GM18907 (cell line): ENCODE measurements around the gene EIF4E1B.

Experiments
- ATAC-seq: cut with Tn5 transposase; IDR thresholded peaks from one replicate; pipeline ENCODE4 v1.9.1; 2021; ENCODE audit warnings: mild to moderate bottlenecking, moderate library complexity; ENCODE audit not compliant: unreplicated experiment

Gene EIF4E1B

GRCh38 chr5:176625966-176626875, 4.3 kb upstream of the EIF4E1B start:
- ATAC-seq, result no peak

DNA sequence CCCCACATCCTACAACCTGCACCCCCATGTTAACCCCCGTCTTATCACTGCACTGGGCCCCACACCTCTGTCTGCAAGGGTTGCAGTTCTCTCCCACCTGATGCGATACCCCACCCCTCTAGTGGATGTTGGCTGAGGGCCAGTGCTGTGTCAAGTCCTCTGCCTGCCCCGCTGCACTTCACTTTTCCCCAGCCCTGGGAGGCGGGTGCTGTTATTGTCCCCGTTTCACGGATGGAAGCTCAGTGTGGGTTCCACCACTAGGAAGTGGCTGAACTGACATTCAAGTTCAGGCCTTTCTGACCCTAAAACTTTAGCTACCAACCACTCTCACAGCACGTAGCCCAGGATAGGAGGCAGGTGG, 3.6 kb upstream of the EIF4E1B start:
- no peak for ATAC-seq

- no peak for ATAC-seq
Observed at GRCh38 chr5:176627582-176627981, 2.9 kb upstream of the EIF4E1B start.

DNA sequence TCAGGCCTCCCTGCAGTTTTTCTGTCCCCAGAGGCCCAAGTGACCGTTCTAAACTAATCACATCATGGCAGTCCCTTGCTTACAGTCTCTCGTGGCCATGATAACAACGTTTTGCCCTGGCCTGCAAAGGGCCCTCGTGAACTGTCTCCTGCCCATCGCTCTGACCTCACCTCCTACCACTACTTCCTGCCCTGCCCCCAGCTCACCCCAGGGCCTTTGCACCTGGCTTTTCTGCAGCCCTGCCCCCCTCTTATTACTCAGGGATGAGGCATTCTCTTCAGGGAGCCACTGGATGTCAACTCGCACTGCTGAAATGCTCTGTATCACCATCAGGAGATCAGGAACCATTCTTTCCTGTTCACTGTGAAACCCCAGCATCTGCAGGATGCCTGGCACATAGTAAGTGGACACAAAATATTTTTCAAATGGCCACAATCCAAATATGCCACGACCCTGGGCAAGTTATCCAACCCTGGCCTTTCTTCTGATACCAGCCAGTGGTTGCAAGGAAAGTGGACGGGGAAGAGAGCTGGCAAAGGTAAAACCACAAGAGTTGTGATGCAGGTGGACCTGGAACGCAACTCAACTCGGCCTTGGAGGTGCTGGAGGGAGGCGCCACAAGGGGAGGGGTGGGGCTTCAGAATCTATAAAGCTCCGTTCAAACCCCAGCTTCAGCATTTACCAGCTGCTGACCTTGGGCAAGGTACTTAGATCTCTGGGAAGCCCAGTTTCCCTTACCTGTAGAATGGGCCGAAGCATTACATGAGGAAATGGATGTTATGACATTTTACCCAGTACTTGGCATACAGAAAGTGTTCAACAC, 1.9 kb upstream of the EIF4E1B start:
- no peak for ATAC-seq

GRCh38 chr5:176629317-176629852, 1.1 kb upstream of the EIF4E1B start:
- ATAC-seq, result no peak

DNA sequence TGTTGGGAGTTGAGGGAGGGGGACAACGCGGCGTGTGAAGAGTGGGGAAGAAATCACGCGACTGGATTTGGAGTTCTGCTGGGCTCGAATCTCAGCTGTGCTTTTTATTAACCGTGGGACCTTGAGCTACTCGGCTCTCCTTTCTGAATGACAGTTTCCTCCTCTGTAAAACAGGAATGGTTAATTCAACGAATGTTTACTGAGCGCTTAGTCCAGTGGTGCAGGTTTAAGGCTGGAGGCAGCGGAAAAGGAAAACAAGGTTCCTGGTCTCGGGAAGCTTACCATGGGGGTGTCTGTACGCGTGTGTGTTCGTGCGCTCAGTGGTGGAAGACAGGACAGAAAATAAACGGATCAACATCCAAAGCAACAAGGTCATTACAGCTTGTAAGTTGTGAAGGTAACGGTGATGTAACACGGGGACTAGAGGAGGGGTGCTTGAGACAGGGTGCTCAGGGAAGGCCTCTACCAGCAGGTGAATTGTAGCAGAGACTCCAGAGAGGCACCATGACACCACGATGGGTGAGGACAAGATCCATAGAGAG, 277 bp downstream of the EIF4E1B start:
- ATAC-seq, result no peak

GRCh38 chr5:176631383-176632200, 1.1 kb downstream of the EIF4E1B start:
- no peak for ATAC-seq

- ATAC-seq, result no peak
Observed at GRCh38 chr5:176632745-176633144, 2.3 kb downstream of the EIF4E1B start.

GRCh38 chr5:176633598-176633997, 3.1 kb downstream of the EIF4E1B start:
- ATAC-seq, result no peak

DNA sequence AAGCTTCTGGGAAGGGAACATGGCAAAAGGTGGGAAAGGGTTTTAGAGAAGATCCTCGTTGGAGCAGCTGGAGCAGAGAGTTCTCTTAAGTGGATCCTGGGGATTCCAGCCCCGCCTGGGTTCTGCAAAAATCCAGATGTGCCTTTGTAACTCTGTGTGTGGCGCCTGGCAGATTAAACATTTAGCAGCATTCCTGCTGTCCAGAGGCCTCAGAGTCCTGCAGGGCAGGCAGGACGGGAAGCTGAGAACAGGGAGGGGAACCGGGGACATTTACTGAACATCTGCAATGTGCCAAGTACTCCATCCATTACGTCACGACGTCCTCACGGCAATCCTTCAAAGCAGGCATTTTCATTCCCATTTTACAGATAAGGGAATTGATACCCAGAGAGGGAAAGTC, 6.0 kb downstream of the EIF4E1B start:
- ATAC-seq, result no peak

- ATAC-seq, result no peak
Observed at GRCh38 chr5:176637556-176637955, 7.1 kb downstream of the EIF4E1B start.

GRCh38 chr5:176638437-176638836, 8.0 kb downstream of the EIF4E1B start:
- no peak for ATAC-seq

DNA sequence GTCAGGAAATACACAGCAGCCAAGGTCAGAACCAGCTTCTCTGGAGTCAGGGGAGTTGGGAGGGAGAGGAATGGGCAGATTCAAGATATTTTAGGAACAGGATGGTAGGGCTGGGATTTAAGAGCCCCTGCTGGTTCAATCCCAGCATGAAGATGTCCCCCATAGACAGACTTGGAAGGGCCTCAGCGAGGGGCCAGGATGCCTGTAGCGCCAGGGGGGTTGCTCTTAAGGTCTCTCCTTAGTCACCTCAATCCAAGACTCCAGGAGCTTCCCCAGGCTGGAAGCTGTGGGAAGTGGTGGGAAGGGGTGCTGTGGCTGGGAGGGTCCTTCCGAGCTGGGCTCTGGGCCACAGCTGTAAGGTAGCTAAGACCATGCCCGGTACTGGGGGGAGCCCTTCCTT, 8.7 kb downstream of the EIF4E1B start:
- no peak for ATAC-seq

GRCh38 chr5:176639981-176640380, 9.5 kb downstream of the EIF4E1B start:
- no peak for ATAC-seq

DNA sequence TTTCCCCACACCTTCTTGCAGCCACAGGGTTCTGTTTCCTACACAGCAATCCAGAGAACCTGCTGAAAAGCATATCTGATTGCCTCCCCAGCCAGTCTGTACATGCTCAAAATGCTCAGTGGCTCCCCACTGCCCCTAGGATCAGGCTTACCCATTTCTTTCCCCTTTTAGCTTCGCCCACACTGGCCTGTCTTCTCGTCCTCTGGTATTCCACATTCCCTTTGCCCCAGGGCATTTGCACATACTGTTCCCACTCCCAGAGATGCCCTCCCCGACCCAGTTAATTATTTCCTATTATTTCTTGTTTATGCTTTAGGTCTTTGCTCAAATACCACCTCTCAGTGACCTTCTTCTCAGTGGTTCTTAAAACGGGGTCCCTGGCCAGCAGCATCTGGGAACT, 10.1 kb downstream of the EIF4E1B start:
- no peak for ATAC-seq

- no peak for ATAC-seq
Observed at GRCh38 chr5:176642675-176643490, 12.4 kb downstream of the EIF4E1B start.

DNA sequence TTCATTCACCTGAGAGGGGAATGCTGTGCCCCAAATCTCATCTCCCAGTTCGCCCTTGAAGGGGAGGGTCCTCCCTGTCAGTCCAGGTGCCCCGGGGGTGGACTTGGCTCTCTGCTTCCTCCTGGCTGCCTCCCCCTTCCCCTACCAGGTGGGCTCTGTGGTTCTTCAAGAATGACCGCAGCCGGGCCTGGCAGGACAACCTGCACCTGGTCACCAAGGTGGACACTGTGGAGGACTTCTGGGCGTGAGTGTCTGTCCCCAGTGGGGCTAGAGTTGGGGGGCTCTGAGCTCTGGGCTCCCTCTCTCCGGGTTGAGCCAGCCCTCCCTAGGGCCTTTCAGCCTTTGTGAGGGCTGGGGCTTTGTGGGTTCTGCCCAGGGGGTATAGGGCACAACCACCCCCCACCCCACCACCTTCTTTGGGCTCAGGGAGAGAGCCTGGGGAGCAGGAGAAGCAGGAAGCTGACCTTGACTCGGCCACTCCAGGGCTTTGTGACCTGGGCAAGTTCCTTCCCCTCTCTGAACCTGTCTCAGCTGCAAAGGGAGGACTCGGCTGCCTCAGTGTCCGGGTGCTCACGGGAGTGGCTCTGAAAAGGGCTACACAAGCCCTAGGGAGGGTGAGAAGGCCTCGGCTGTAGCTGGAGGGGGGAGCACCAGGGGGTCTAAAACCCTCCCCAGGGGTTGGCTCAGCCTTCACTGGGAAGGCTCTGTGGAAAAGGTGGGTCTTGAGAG, 13.2 kb downstream of the EIF4E1B start:
- ATAC-seq, result no peak

DNA sequence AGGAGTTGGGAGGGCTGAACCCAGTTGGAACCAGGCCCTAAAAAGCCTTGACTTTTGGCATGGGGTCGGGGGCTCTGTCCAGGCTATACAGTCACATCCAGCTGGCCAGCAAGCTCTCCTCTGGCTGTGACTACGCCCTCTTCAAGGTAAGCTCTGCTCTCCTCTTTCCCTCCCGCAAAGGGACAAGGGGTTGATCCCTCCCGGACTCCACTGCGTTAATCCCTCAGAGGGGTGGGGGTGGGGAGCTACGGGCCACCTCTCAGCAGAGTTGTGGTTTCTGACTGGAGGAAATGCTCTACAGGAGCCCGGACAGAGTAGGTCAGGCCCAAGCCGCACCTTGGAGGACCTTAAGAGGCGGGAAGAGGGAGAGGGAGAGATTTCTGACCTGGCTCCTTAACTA, 13.8 kb downstream of the EIF4E1B start:
- ATAC-seq, result no peak
